ENCODE data around the gene STK38. TPM values are rescaled to one million over a fixed set of nuclear protein-coding genes. Genes with fewer than 3 reads are reported as not detected.
"Not testable (repeated sequence)": the region's sequence is repeated elsewhere in the genome, so short reads cannot be mapped to it uniquely, and the experiment has no call there.

The STK38 gene
- total RNA-seq, 1 donor from 2014 or later, result 10.5 TPM

DNA sequence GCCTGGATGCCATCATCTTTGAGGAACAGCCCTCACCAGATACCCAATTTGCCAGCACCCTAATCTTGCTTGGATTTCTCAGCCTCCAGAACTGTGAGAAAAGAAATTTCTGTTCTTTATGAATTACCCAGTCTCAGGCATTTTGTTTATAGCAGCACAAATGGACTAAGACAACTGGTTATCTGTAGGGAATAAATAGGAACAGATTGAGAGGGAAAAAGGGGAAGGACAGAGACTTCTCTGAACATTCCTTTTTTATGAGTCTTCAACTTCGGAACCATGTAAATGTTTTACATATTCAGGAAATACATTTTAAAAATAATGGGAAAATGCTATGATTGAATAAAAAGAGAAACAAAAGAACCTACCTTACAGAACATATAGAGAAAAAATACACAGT is 83.6 kb downstream of the STK38 start:
- Histone ChIP-seq H3K27me3 (no peaks in the 10 kb centered on the region), H3K27ac (no peak overlapping the region), H3K9me3 (no peaks in the 10 kb centered on the region), H3K36me3 (no peaks in the 10 kb centered on the region), H3K4me3 (no peak overlapping the region), H3K4me1 (peaks cover 0 to 4% of the 10 kb centered on the region in 2 donors)
- intact Hi-C loops (cut with DNase I), result no loop called here
- no peak for DNase-seq (ENCODE audit: low spot score in 2 of 2)
- TF ChIP-seq, protein P1, sequence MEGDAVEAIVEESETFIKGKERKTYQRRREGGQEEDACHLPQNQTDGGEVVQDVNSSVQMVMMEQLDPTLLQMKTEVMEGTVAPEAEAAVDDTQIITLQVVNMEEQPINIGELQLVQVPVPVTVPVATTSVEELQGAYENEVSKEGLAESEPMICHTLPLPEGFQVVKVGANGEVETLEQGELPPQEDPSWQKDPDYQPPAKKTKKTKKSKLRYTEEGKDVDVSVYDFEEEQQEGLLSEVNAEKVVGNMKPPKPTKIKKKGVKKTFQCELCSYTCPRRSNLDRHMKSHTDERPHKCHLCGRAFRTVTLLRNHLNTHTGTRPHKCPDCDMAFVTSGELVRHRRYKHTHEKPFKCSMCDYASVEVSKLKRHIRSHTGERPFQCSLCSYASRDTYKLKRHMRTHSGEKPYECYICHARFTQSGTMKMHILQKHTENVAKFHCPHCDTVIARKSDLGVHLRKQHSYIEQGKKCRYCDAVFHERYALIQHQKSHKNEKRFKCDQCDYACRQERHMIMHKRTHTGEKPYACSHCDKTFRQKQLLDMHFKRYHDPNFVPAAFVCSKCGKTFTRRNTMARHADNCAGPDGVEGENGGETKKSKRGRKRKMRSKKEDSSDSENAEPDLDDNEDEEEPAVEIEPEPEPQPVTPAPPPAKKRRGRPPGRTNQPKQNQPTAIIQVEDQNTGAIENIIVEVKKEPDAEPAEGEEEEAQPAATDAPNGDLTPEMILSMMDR (IDR thresholded peaks at IDR 0.05), result no peak

DNA sequence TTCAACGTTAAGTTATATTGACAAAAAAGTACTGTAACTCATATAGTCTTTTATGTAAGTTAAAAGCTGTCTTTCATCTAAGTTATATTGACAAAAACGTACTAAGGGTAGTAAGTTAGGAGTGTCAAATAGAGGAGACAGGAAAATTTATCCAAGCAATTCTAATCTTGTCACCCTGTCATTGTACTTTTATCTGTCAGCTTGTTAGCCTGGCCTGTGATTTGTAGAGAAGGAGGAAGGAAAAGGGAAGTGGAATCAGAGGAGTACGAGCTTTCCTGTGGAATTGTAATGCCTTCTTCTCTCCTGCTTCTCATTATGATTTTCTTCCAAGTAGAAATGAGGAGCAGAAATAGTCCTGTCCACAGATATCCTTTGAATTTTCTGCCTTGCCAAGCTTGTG is 85.6 kb downstream of the STK38 start:
- Histone ChIP-seq H3K4me1 (peaks cover 0 to 4% of the 10 kb centered on the region in 2 donors), H3K27me3 (no peaks in the 10 kb centered on the region), H3K4me3 (no peak overlapping the region), H3K9me3 (no peaks in the 10 kb centered on the region), H3K36me3 (no peaks in the 10 kb centered on the region), H3K27ac (no peak overlapping the region)
- TF ChIP-seq, protein P1 (IDR thresholded peaks at IDR 0.05), result no peak
- no peak for DNase-seq (ENCODE audit: low spot score in 2 of 2)
- intact Hi-C loops (cut with DNase I), result no loop called here

DNA sequence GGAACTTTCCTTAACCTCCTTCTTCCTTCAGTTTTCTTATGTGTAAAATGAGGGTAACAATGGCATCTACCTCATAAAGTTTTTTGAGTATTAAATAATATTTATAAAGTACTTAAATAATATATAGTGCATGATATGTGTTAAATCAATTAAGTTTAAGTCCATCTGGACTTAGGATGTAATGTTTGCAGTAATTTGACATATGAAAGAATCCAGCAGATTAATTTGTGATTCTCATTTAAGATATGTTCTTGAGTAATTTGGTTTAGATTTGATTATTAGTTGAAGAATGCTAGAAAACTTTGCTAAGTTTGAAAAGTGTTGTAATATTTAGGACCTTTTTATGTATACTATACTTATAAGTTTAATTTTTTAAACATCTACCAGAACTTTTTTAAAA is 86.4 kb downstream of the STK38 start:
- no peak for DNase-seq (ENCODE audit: low spot score in 2 of 2)

DNA sequence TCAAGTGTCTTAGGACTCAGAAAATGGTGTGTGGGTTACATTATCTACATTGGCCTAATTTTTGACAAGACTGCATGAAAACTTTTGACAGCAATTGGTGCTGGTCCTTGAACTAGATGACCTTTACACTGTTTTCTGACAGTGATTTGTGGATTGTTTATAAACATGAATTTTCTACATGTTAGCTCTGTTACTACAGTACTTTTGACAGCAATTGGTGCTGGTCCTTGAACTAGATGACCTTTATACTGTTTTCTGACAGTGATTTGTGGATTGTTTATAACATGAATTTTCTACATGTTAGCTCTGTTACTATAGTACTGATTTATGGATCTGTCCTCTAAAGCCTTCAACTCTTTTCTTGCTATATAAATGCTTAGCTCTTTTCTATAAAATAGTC is 87.8 kb downstream of the STK38 start:
- TF ChIP-seq, protein P1 (IDR thresholded peaks at IDR 0.05), result no peak
- no peak for DNase-seq (ENCODE audit: low spot score in 2 of 2)
- Histone ChIP-seq H3K36me3 (no peaks in the 10 kb centered on the region), H3K4me3 (no peak overlapping the region), H3K27me3 (no peaks in the 10 kb centered on the region), H3K9me3 (no peaks in the 10 kb centered on the region), H3K27ac (no peak overlapping the region), H3K4me1 (peaks cover 0 to 4% of the 10 kb centered on the region in 2 donors)
- intact Hi-C loops (cut with DNase I), result no loop called here

More for the DNA sequence above, 86.4 kb downstream of the STK38 start:
- no peak overlapping the region for H3K27ac ChIP-seq
- intact Hi-C loops (cut with DNase I), result no loop called here
- peaks cover 0 to 4% of the 10 kb centered on the region in 2 donors for H3K4me1 ChIP-seq
- TF ChIP-seq, protein P1 (IDR thresholded peaks at IDR 0.05), result no peak
- no peaks in the 10 kb centered on the region for H3K27me3 ChIP-seq
- H3K36me3 ChIP-seq, result no peaks in the 10 kb centered on the region
- no peak overlapping the region for H3K4me3 ChIP-seq
- H3K9me3 ChIP-seq, result no peaks in the 10 kb centered on the region

DNA sequence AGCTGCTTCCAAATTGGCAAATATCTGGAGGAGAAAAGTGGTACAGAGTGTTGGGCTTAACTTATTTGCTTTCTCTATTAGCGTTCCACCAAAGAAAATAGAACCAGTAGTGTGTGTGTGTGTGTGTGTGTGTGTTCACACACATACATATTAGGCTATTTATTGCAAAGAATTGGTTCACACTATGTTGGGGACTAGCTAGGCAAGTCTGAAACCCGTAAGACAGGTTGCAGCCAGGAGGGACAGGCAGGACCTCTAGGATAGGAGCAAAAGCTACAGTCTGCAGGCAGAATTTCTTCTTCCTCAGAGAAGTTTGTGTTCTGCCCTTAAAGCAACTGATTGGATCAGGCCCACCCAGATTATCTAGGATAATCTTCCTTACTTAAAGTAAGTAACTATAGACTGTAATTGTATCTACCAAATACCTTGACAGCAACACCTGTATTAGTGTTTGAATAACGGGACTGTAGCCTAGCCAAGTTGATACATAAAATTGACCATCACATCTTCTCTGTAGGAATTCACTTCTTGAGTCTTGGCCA is 91.7 kb downstream of the STK38 start:
- H3K36me3 ChIP-seq, result peaks cover 0 to 5% of the 10 kb centered on the region in 2 donors
- H3K27ac ChIP-seq, result no peak overlapping the region
- TF ChIP-seq, protein P1 (IDR thresholded peaks at IDR 0.05), result no peak

DNA sequence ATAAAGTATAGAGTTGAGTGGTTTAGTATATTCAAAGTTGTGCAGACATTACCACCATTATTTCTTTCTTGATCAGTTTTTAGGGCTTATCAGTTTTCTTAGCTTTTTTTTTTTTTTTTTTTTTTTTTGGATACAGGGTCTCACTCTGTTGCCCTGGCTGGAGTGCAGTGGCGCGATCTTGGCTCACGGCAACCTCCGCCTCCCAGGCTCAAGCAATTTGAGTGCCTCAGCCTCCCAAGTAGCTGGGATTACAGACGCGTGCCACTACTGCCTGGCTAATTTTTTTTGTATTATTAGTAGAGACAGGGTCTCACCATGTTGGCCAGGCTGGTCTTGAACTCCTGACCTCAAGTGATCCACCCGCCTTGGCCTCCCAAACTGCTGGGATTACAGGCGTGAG is 94.4 kb downstream of the STK38 start:
- H3K4me3 ChIP-seq; H3K27ac ChIP-seq; DNase-seq (ENCODE audit: low spot score in 2 of 2); intact Hi-C loops (cut with DNase I); H3K4me1 ChIP-seq; H3K27me3 ChIP-seq; H3K9me3 ChIP-seq: not testable (repeated sequence)
- H3K36me3 ChIP-seq, result peaks cover 0 to 16% of the 10 kb centered on the region in 2 donors

More for the DNA sequence above, 91.7 kb downstream of the STK38 start:
- DNase-seq (ENCODE audit: low spot score in 2 of 2), result no peak
- Histone ChIP-seq H3K4me3 (no peak overlapping the region), H3K9me3 (no peaks in the 10 kb centered on the region), H3K4me1 (no peaks in the 10 kb centered on the region), H3K27me3 (no peaks in the 10 kb centered on the region)
- intact Hi-C loops (cut with DNase I), result no loop called here

DNA sequence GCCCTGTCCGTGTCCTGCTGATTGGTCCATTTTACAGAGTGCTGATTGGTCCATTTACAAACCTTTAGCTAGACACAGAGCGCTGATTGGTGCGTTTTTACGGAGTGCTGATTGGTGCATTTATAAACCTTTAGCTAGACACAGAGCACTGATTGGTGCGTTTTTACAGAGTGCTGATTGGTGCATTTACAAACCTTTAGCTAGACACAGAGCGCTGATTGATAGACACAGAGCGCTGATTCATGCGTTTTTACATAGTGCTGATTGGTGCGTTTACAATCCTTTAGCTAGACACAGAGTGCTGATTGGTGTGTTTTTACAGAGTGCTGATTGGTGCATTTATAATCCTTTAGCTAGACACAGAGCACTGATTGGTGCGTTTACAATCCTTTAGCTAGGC is 98.1 kb downstream of the STK38 start:
- H3K4me1 ChIP-seq, result peaks cover 0 to 16% of the 10 kb centered on the region in 2 donors
- H3K4me3 ChIP-seq; intact Hi-C loops (cut with DNase I); H3K9me3 ChIP-seq; H3K27me3 ChIP-seq; DNase-seq (ENCODE audit: low spot score in 2 of 2); H3K27ac ChIP-seq: not testable (repeated sequence)
- H3K36me3 ChIP-seq, result peaks cover 0 to 16% of the 10 kb centered on the region in 2 donors
